ENCODE data around the gene PATE4.
A peak's percentile ranks its signal among the peaks of the same experiment; 100 is the strongest.

Gene PATE4

GRCh38 chr11:125887373-125888324 lies 54.5 kb downstream of the PATE4 start, which contains the start of gene HYLS1:
TSS of gene HYLS1 (plus strand) at chr11:125887668. CDS start at chr11:125899369, 11,701 bp downstream.
- peak; percentile 92 for DNase-seq (ENCODE audit: low spot score)
